GM18951 (cell line): Measurements from ENCODE around the gene ETV6.

Experiments used
- POLR2A ChIP-seq: IDR thresholded peaks from 4 replicates; pipeline ENCODE4 v1.6.1; 2011; ENCODE audit warnings: mild to moderate bottlenecking; ENCODE audit not compliant: insufficient read length, insufficient read depth; ENCODE audit errors: extremely low read depth
- in situ Hi-C: fragments of 300-500 bp; cut with MboI; formaldehyde crosslinking; loops from one replicate; pipeline ENCODE4 v1.12.0; 2022; ENCODE audit warnings: low sequenced_read_pairs, mixed read lengths, inconsistent platforms; ENCODE audit not compliant: unreplicated experiment

Gene ETV6

DNA sequence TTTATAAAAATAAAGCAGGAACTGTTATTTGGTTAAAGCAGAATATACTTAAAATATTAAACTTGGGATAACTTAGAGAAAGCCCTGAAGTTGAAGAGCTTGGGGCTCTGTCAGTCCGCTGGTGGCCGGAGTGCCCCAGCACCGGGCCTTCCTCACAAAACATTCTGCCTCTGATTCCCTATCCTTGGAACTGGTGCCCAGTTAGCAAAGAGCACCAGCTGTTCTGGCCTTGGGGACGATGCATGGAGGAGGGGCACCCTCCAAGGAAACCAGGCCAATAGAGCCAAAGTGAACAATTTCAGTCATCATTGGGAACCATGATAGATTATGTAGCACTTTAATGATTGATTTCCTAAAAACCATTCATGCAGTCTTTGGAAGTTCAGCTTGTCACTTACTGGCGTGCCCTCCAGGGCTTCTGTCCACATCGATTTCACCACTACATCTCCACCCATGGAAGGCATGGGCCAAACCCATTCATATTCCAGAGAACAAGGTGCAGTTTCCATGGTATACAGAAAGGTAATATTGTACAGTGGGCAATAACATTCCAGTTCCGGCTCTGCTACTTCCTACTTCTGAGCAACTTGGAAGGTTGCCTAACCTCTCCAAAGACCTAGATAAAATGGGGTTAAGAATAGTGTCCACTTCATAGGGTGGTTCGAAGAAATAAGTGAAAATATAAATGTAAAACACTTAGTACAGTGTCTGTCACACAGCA is 145.9 kb downstream of the ETV6 start:
- in situ Hi-C loops: no loop called here
- no peak for TF ChIP-seq POLR2A

DNA sequence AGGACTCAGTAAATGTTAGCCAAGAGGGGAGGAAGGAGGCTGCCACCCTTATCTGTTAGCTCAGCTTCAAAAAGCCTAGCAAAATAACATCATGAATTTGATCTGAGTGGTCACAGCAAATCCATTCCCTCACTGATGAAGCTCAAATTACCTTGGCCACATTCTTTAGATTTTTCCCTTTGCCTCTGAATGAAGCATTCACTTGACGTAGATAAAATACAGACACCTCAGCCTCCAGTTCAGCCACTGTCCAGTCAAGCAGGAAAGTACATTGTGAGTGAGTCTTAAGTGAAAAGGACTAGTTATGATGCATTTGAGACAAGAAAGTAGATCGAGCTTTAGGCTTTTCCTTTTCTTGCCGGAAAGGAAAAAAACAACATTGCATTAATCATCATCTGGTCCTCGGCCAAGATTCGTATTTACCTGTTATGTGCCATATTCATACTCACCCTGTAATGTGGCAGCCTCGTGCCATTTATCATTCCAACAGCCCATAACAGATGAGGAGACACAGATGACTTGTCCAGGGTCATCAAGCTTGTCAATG is 146.5 kb downstream of the ETV6 start:
- no peak for TF ChIP-seq POLR2A
- in situ Hi-C loops: no loop called here

DNA sequence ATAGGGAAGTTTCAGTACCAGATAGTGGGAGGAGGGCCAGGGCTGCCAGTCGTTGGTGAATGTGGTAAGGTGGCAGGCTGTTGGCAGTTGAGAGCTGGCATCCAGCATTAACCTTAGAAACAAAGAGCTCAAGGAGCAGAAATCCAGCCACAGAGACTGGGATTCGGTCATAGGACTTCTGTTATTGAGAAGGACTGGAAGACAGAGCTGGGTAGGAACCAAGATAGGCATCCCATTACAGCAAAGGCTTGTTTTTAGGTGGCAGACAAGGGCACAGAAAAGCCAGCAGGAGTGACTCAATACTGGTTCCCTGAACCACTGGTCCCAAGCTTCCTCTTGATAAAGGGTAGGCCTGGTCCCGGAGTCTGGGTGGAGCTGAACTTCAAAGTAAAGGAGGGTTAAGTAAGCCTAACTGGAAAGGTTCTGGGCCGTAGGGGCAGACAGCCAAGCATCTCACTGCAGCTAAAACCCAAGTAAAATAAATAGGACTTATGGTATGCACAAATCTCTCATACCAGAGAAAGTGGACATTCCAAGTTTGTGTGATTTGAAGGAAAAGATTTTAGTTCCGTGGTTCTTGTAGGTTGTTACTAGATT is 147.9 kb downstream of the ETV6 start:
- in situ Hi-C loops: no loop called here
- TF ChIP-seq POLR2A: no peak

DNA sequence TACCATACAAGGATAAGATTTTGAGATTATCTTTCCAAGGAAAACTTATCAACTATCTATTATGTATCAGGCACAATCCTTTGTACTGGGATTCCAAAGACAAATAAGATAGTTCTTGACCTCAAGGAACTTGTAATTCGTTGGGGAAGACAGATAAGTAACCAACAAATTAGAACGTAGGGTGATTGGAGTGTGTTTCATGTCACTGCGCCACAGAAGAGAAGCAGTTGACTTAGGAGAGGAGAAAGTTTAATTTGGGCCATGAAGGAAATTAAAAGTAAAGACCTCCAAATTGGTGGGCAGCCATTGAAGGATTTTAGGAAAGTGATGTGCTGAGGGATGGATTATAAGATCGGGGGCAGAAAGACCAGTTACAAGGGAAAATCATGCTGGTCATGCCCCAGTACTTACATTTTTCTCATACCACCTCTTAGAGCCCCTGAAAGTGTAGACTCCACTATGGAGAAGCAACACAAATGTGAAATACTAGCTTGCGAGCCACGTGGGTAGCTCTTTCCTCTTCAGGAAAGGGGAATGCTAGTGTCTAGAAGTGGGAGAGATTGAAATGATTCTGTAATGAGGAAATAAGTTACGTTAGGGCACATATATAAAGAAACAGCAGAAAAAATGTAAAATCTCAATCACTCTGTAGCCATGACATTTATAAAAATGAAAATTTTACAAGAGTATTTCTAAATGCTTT is 148.7 kb downstream of the ETV6 start:
- in situ Hi-C loops: no loop called here
- no peak for TF ChIP-seq POLR2A

DNA sequence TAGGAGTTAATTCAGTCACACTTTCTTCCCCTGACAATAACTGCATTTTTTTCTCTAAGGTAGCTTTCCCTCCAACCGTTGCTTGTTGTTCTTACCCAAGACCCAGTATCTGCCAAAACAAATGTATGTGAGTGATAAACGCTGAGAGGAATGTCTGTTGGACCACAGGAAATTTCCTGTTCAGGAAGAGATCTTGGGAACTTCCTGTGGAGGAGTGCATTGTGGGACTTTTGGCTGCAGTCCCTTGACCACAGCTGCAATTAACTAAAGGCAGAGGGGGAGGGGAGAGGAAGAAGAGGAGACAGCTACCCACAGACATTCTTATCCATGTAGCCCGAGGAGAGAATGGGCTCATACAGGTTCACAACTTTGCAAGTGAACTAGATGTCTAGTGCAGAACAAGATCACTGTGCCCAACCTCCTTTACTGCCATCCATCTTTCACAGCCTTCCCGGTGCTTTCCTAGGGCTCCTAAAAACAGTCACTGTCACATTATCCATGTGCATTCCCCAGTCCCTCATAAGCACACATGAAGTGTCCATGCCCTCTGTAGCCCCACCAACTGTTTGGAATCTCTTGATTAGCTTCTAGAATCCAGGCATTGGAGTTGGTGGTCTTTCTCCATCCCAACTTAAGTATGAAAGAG is 149.5 kb downstream of the ETV6 start:
- TF ChIP-seq POLR2A: no peak
- in situ Hi-C loops: no loop called here

DNA sequence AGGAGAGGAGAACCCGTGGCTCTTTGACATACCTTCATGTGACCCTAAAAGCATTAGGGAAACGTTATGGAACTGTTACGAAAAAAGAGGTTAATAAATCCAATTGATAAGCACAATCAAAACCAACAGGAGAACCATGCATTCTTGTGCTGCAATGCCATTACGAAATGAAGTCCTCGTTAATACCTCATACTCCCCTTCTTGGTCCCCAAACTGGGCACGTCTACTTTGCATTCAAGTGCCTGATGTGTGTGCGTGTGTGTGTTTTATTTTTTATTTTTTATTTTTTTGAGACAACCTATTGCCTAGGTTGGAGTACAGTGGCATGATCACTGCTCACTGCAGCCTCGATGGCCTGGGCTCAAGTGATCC is 150.0 kb downstream of the ETV6 start:
- no peak for TF ChIP-seq POLR2A
- in situ Hi-C loops: no loop called here

DNA sequence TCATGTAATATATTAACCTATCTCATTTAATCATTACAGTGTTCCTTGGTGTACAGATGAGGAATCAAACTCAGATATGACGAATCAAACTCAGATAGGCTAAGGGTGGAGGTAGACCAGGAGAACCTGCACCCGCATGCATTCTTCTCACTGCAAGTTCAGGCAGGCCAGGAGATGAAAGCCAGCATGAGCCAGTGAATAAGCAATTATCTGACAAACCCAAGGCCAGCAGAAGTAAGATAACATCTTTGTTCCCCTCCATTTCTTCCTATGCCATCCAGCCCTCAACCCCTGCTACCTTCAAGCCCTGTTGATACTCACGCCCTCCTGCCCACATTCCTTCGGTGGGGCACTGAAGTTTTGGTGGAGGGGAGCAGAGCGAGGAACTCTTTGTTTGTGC is 152.2 kb downstream of the ETV6 start:
- in situ Hi-C loops: no loop called here
- TF ChIP-seq POLR2A: no peak

DNA sequence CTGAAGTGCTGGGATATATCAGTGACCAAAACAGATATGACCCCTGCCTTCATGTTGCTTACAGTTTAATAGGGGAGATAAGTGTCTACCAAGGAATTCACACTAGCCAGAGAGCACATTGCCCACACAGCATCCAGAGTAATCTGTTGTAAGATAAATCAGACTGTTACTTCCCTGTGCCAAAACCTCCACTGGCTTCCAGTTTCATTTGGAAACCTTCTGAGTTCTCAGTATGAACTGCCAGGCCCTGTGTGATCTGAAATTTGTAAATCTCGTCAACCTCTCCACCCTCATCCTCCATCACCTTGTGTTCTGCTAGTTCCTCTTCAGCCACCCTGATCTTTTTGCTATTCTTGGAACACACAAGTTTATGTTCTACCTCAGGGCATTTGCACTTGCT is 154.7 kb downstream of the ETV6 start:
- TF ChIP-seq POLR2A: no peak
- in situ Hi-C loops: no loop called here

DNA sequence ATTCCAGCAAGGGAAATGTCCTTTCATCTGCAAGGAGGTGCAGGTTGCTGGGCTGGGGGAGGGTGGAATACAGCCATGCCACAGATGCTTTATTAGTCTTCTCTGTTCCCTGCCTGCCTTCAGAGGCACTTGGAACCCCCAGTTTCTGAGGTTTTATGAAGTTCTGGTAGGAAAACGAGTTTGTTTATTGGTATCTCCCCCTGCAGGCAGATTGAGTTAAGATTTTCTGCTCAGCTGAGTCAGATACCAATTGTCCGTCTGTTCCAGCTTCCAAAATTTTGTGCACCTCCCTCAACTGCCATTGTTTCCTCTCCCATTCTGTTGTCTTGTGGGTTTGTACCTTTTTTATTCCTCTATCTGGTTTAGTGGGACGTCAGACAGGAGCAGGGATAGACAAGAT is 155.6 kb downstream of the ETV6 start:
- no peak for TF ChIP-seq POLR2A
- in situ Hi-C loops: no loop called here

DNA sequence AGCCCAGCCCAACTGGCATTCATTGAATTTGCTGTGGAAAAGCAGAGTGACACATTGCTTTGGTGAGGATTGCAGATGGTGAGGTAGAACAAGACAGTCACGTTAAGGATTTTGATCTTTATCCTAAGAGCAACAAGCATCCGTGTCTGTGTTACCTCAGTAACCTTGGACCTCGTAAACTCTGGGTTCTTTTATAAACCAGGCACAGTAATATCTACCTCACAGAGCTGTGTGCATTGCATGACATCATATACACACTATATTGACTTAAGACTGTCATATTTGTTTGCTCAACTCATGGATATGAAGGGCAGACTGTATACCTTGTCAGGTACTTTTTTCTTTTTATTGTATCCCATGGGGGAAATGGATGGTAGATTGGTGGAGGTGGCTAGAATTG is 156.2 kb downstream of the ETV6 start:
- TF ChIP-seq POLR2A: no peak
- in situ Hi-C loops: no loop called here

DNA sequence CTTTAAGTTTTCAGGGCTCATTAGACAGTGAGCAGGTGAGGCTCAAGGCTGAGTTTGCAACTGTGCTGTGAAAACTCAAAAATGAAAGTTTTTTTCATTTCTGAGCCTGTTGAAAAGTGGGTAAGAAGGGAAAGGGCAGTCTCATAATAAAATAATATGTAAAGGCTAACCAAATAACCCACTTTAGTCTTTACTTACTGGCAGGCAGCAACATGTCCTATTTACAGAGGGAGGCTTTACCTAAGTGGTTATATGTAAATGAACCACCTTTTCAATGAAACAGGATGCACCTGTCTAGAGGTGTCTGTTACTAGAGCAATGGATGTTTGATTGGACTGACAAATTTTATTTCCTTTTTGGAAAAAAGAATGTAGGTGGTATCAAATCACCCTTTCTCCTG is 158.0 kb downstream of the ETV6 start:
- in situ Hi-C loops: no loop called here
- TF ChIP-seq POLR2A: no peak

DNA sequence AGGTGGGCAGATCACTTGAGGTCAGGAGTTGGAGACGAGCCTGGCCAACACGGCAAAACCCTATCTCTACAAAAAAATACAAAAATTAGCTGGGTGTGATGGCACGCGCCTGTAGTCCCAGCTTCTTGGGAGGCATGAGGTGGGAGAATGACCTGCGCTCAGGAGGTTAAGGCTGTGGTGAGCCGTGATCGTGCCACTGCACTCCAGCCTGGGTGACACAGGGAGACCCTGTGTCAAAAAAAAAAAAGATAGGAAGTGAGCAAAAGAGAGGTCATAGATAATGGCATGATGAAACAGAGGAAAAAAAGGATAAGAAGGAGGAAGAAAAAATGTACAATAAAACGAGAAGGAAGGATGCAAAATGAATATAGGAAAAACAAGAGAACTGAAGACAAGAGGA is 159.5 kb downstream of the ETV6 start:
- no peak for TF ChIP-seq POLR2A

DNA sequence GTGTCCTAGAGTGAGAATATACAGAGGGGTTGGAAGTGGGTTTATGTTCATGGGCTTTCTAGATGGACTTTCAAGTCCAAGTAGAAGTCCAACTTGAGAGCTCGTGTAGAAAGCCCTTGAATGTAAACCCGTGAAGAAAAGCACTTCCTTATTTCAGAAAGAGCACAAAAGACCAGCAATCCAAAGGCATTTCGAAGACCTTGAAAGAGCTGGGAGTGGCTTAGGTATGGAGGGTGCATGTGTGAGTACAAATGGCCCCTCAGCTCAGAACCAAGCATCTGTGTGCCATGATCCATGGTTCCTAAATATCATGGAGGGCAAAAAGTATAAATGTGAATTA is 160.7 kb downstream of the ETV6 start:
- in situ Hi-C loops: no loop called here
- TF ChIP-seq POLR2A: no peak

More for the DNA sequence above, 159.5 kb downstream of the ETV6 start:
- in situ Hi-C loops: no loop called here

DNA sequence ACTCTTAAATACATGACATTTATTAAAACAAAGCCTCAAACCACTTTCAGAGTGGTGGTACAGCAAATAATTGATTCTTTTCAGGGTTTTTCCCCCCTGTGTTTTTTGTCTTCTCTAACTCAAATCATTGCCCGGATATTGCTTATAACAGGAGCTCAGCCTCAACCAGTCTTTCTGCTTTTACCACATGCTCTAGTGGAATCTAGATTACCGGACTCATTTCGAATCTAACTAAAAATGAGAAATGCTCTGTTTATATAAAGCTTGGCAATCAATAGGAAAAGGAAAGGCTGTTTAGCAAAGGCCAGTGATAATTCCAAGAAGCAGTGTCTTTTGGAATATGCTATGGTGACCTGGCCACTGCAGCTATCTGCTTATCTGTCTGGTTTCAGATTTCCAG is 161.5 kb downstream of the ETV6 start:
- no peak for TF ChIP-seq POLR2A

DNA sequence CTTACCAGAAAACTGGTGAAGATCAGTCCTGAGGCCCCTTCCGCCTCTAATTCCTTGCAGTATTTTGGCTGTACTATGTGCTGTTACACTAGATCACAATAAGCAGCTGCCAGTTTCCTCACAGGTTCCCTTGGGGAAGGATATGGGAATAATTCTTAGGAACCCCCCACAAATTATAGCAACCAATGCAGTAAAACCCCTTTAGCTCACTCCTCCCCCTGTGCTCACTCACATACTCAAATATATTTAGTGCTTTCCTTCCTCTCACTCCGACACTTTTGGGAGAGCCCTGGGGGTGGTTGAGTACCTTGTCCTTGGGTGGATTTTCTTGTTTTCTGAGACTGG is 162.7 kb downstream of the ETV6 start:
- no peak for TF ChIP-seq POLR2A
- in situ Hi-C loops: no loop called here

More for the DNA sequence above, 161.5 kb downstream of the ETV6 start:
- in situ Hi-C loops: no loop called here
